Measurements from ENCODE around the gene MUC12. TPM values are rescaled to one million over a fixed set of nuclear protein-coding genes. Genes with fewer than 3 reads are reported as not detected.
"Not testable (repeated sequence)": the region's sequence is repeated elsewhere in the genome, so short reads cannot be mapped to it uniquely, and the experiment has no call there.

MUC12 gene
- total RNA-seq = under 1 TPM in 1 of 2 experiments, not detected in 1; 0.34 TPM

GRCh38 chr7:100969066-100969615, at the start of gene MUC12:
Gene MUC12 (plus strand): TSS chr7:100969565. CDS start chr7:100969623, 58 bp downstream.
- Mint-ChIP-seq H3K27me3 (peaks cover 43% of the 10 kb centered on the region), H3K4me3 (no peak within 1 kb of the TSS), H3K27ac (no peak within 1 kb of the TSS), H3K9me3 (ENCODE audit: low read depth) (peaks cover 2% of the 10 kb centered on the region), H3K36me3 (ENCODE audit: low read depth) (peaks cover 2% of the 10 kb centered on the region), H3K4me1 (peaks cover 9% of the 10 kb centered on the region)
- intact Hi-C loops (cut with DNase I, micrococcal nuclease) = loop anchor here in 1 of 2 experiments (2.0 kb wide), 1 partner anchor 16 kb away; no protein-coding TSS in a partner anchor
- CTCF ChIA-PET = interaction anchor here (1.0 kb wide), 1 partner anchor 11 kb away, joined by 3 read pairs; no protein-coding TSS in a partner anchor
- ATAC-seq = no peak
- POLR2A ChIA-PET = no interaction called here
- DNase-seq = no peak

GRCh38 chr7:100919779-100920437, 49.5 kb upstream of the MUC12 start:
- H3K36me3 Mint-ChIP-seq (ENCODE audit: low read depth); H3K4me3 Mint-ChIP-seq; H3K27ac Mint-ChIP-seq; intact Hi-C loops (cut with DNase I, micrococcal nuclease); H3K9me3 Mint-ChIP-seq (ENCODE audit: low read depth); ATAC-seq; CTCF ChIA-PET; H3K4me1 Mint-ChIP-seq; DNase-seq; POLR2A ChIA-PET: not testable (repeated sequence)
- H3K27me3 Mint-ChIP-seq = peaks cover 27% of the 10 kb centered on the region

- Mint-ChIP-seq H3K4me3 (no peak overlapping the region), H3K27me3 (peaks cover 27% of the 10 kb centered on the region), H3K27ac (no peak overlapping the region), H3K4me1 (no peaks in the 10 kb centered on the region), H3K36me3 (ENCODE audit: low read depth) (no peaks in the 10 kb centered on the region), H3K9me3 (ENCODE audit: low read depth) (no peaks in the 10 kb centered on the region)
- ChIA-PET CTCF (no interaction called here), POLR2A (no interaction called here)
- ATAC-seq (no peak), DNase-seq (no peak)
- intact Hi-C loops (cut with DNase I, micrococcal nuclease) = no loop called here
Measured at GRCh38 chr7:100921039-100921438, 48.3 kb upstream of the MUC12 start.

- CTCF ChIA-PET; POLR2A ChIA-PET; DNase-seq; H3K36me3 Mint-ChIP-seq (ENCODE audit: low read depth); intact Hi-C loops (cut with DNase I, micrococcal nuclease); ATAC-seq; H3K27ac Mint-ChIP-seq; H3K4me1 Mint-ChIP-seq; H3K4me3 Mint-ChIP-seq; H3K9me3 Mint-ChIP-seq (ENCODE audit: low read depth): not testable (repeated sequence)
- peaks cover 23% of the 10 kb centered on the region for H3K27me3 Mint-ChIP-seq
Measured at GRCh38 chr7:100923616-100924015, 45.7 kb upstream of the MUC12 start.

- POLR2A ChIA-PET = no interaction called here
- Mint-ChIP-seq H3K4me3 (no peak overlapping the region), H3K36me3 (ENCODE audit: low read depth) (no peaks in the 10 kb centered on the region), H3K27me3 (peaks cover 8% of the 10 kb centered on the region), H3K4me1 (no peaks in the 10 kb centered on the region), H3K27ac (no peak overlapping the region), H3K9me3 (ENCODE audit: low read depth) (peaks cover 5% of the 10 kb centered on the region)
- DNase-seq (no peak), ATAC-seq (no peak)
- CTCF ChIA-PET = no interaction called here
- intact Hi-C loops (cut with DNase I, micrococcal nuclease) = no loop called here
Measured at GRCh38 chr7:100929808-100930174, 39.6 kb upstream of the MUC12 start.

- ATAC-seq (no peak), DNase-seq (no peak)
- Mint-ChIP-seq H3K27me3 (peaks cover 10% of the 10 kb centered on the region), H3K36me3 (ENCODE audit: low read depth) (no peaks in the 10 kb centered on the region), H3K27ac (no peak overlapping the region), H3K4me1 (no peaks in the 10 kb centered on the region), H3K9me3 (ENCODE audit: low read depth) (peaks cover 5% of the 10 kb centered on the region), H3K4me3 (no peak overlapping the region)
- CTCF ChIA-PET = no interaction called here
- POLR2A ChIA-PET = no interaction called here
- intact Hi-C loops (cut with DNase I, micrococcal nuclease) = no loop called here
Measured at GRCh38 chr7:100933734-100934133, 35.6 kb upstream of the MUC12 start.

- H3K27ac Mint-ChIP-seq; intact Hi-C loops (cut with DNase I, micrococcal nuclease); CTCF ChIA-PET; H3K4me3 Mint-ChIP-seq; POLR2A ChIA-PET; DNase-seq; H3K9me3 Mint-ChIP-seq (ENCODE audit: low read depth); ATAC-seq; H3K4me1 Mint-ChIP-seq; H3K36me3 Mint-ChIP-seq (ENCODE audit: low read depth): not testable (repeated sequence)
- H3K27me3 Mint-ChIP-seq = peaks cover 10% of the 10 kb centered on the region
Measured at GRCh38 chr7:100935381-100935780, 34.0 kb upstream of the MUC12 start.

GRCh38 chr7:100936167-100936566, 33.2 kb upstream of the MUC12 start:
- H3K9me3 Mint-ChIP-seq (ENCODE audit: low read depth); H3K4me3 Mint-ChIP-seq; H3K4me1 Mint-ChIP-seq; CTCF ChIA-PET; H3K27me3 Mint-ChIP-seq; intact Hi-C loops (cut with DNase I, micrococcal nuclease); H3K27ac Mint-ChIP-seq; ATAC-seq; POLR2A ChIA-PET; H3K36me3 Mint-ChIP-seq (ENCODE audit: low read depth); DNase-seq: not testable (repeated sequence)

GRCh38 chr7:100942045-100942774, 27.2 kb upstream of the MUC12 start:
- ChIA-PET CTCF (no interaction called here), POLR2A (no interaction called here)
- Mint-ChIP-seq H3K27ac (no peak overlapping the region), H3K36me3 (ENCODE audit: low read depth) (no peaks in the 10 kb centered on the region), H3K4me1 (no peaks in the 10 kb centered on the region), H3K4me3 (no peak overlapping the region), H3K27me3 (peaks cover 12% of the 10 kb centered on the region), H3K9me3 (ENCODE audit: low read depth) (peaks cover 3% of the 10 kb centered on the region)
- no peak for ATAC-seq
- no peak for DNase-seq
- intact Hi-C loops (cut with DNase I, micrococcal nuclease) = no loop called here

GRCh38 chr7:100943693-100944092, 25.7 kb upstream of the MUC12 start:
- ChIA-PET CTCF (interaction anchor here (0.6 kb wide), 2 partner anchors 161 to 1108 kb away, joined by 3 read pairs; no protein-coding TSS in a partner anchor), POLR2A (no interaction called here)
- DNase-seq (no peak), ATAC-seq (no peak)
- H3K27me3 Mint-ChIP-seq = peaks cover 10% of the 10 kb centered on the region
- no peaks in the 10 kb centered on the region for H3K4me1 Mint-ChIP-seq
- no peak overlapping the region for H3K27ac Mint-ChIP-seq
- no peaks in the 10 kb centered on the region for H3K36me3 Mint-ChIP-seq (ENCODE audit: low read depth)
- intact Hi-C loops (cut with DNase I, micrococcal nuclease) = no loop called here
- H3K9me3 Mint-ChIP-seq (ENCODE audit: low read depth) = peaks cover 3% of the 10 kb centered on the region
- H3K4me3 Mint-ChIP-seq = no peak overlapping the region

- ChIA-PET POLR2A (no interaction called here), CTCF (interaction anchor here (0.6 kb wide), 1 partner anchor 161 kb away, joined by 3 read pairs; no protein-coding TSS in a partner anchor)
- Mint-ChIP-seq H3K4me3 (no peak overlapping the region), H3K9me3 (ENCODE audit: low read depth) (peaks cover 3% of the 10 kb centered on the region), H3K36me3 (ENCODE audit: low read depth) (no peaks in the 10 kb centered on the region), H3K4me1 (no peaks in the 10 kb centered on the region), H3K27ac (no peak overlapping the region), H3K27me3 (peaks cover 12% of the 10 kb centered on the region)
- DNase-seq = no peak
- ATAC-seq = no peak
- intact Hi-C loops (cut with DNase I, micrococcal nuclease) = no loop called here
Measured at GRCh38 chr7:100944138-100944537, 25.2 kb upstream of the MUC12 start.

- Mint-ChIP-seq H3K4me1 (no peaks in the 10 kb centered on the region), H3K36me3 (ENCODE audit: low read depth) (no peaks in the 10 kb centered on the region), H3K4me3 (no peak overlapping the region), H3K9me3 (ENCODE audit: low read depth) (no peaks in the 10 kb centered on the region), H3K27me3 (peaks cover 22% of the 10 kb centered on the region), H3K27ac (no peak overlapping the region)
- intact Hi-C loops (cut with DNase I, micrococcal nuclease) = no loop called here
- DNase-seq = no peak
- ChIA-PET POLR2A (no interaction called here), CTCF (no interaction called here)
- ATAC-seq = no peak
Measured at GRCh38 chr7:100946111-100946510, 23.3 kb upstream of the MUC12 start.
